ENCODE measurements around the gene SORCS1. TPM values are rescaled to one million over a fixed set of nuclear protein-coding genes. Genes with fewer than 3 reads are reported as not detected.

SORCS1 gene
- total and polyA plus RNA-seq, 2 of the 13 experiments (the other 11 are each of a cell fraction or from before 2014, with no cell fraction given) = not detected

- H3K79me2 ChIP-seq (ENCODE audit: insufficient read depth, low read length) = no peaks in the 10 kb centered on the region
- H3K4me2 ChIP-seq (ENCODE audit: low read depth, low read length) = no peak overlapping the region
- H3K4me1 ChIP-seq (ENCODE audit: insufficient read depth, low read length) = no peaks in the 10 kb centered on the region
- H3K27ac ChIP-seq (ENCODE audit: extremely low read length, insufficient read depth, low read length) = no peak overlapping the region
- H2AFZ ChIP-seq (ENCODE audit: low read length) = no peak overlapping the region
- H3K36me3 ChIP-seq (replicated peaks in 1 of 2; ENCODE audit: control insufficient read depth in 1 of 2, insufficient read depth in 2 of 2, low read length in 2 of 2) = no peaks in the 10 kb centered on the region
- in situ Hi-C loops (cut with HindIII; ENCODE audit: extremely low pct_ligation_motif_present, low pct_unique_long_range_greater_than_20kb) = no loop called here
- no peaks in the 10 kb centered on the region for H4K20me1 ChIP-seq (ENCODE audit: insufficient read depth, low read length)
- ATAC-seq (no peak), DNase-seq (ENCODE audit: low spot score) (no peak), FAIRE-seq (no peak)
- WGBS (ENCODE audit: low lambda C conversion rate) = 11% methylated on average over 3 of the region's 3 CpGs
- no peak overlapping the region for H3K4me3 ChIP-seq (replicated peaks in 1 of 3; ENCODE audit: insufficient read depth in 1 of 3, low read depth in 2 of 3, low read length in 3 of 3)
- CTCF ChIA-PET (ENCODE audit: low intra/inter-chr PET ratio, low total read pairs) = no interaction called here
- POLR2A ChIA-PET = no interaction called here
- no peak overlapping the region for H3K9ac ChIP-seq (ENCODE audit: insufficient read depth, low read depth, low read length)
- H3K27me3 ChIP-seq (ENCODE audit: control insufficient read depth in 1 of 2, insufficient read depth in 2 of 2, low read length in 2 of 2) = no peaks in the 10 kb centered on the region
- no TSS peak for BruUV-seq (replicated peaks)
- intact Hi-C loops (cut with micrococcal nuclease; ENCODE audit: unreplicated experiment) = no loop called here
- no peak for TF ChIP-seq HNRNPH1 (optimal IDR thresholded peaks at IDR 0.05; ENCODE audit: low read depth, low read length)
- H3K9me3 ChIP-seq (ENCODE audit: low read length) = no peaks in the 10 kb centered on the region
Observed at GRCh38 chr10:106566873-106567272, 597.6 kb downstream of the SORCS1 start.

GRCh38 chr10:106565546-106565945 is 599.0 kb downstream of the SORCS1 start:
- in situ Hi-C loops (cut with HindIII; ENCODE audit: extremely low pct_ligation_motif_present, low pct_unique_long_range_greater_than_20kb) (no loop called here), intact Hi-C loops (cut with micrococcal nuclease; ENCODE audit: unreplicated experiment) (no loop called here)
- DNase-seq (ENCODE audit: low spot score) (no peak), ATAC-seq (no peak), FAIRE-seq (no peak)
- WGBS (ENCODE audit: low lambda C conversion rate) = 8% methylated on average over 3 of the region's 3 CpGs
- no peaks in the 10 kb centered on the region for H3K79me2 ChIP-seq (ENCODE audit: insufficient read depth, low read length)
- POLR2A ChIA-PET = no interaction called here
- no peaks in the 10 kb centered on the region for H3K4me1 ChIP-seq (ENCODE audit: insufficient read depth, low read length)
- H3K4me2 ChIP-seq (ENCODE audit: low read depth, low read length) = no peak overlapping the region
- H3K27me3 ChIP-seq (ENCODE audit: control insufficient read depth in 1 of 2, insufficient read depth in 2 of 2, low read length in 2 of 2) = no peaks in the 10 kb centered on the region
- H3K27ac ChIP-seq (ENCODE audit: extremely low read length, insufficient read depth, low read length) = no peak overlapping the region
- no peaks in the 10 kb centered on the region for H3K36me3 ChIP-seq (replicated peaks in 1 of 2; ENCODE audit: control insufficient read depth in 1 of 2, insufficient read depth in 2 of 2, low read length in 2 of 2)
- no peak overlapping the region for H3K9ac ChIP-seq (ENCODE audit: insufficient read depth, low read depth, low read length)
- BruUV-seq (replicated peaks) = no TSS peak
- H3K9me3 ChIP-seq (ENCODE audit: low read length) = no peaks in the 10 kb centered on the region
- H2AFZ ChIP-seq (ENCODE audit: low read length) = no peak overlapping the region
- H4K20me1 ChIP-seq (ENCODE audit: insufficient read depth, low read length) = no peaks in the 10 kb centered on the region
- no peak overlapping the region for H3K4me3 ChIP-seq (replicated peaks in 1 of 3; ENCODE audit: insufficient read depth in 1 of 3, low read depth in 2 of 3, low read length in 3 of 3)
- CTCF ChIA-PET (ENCODE audit: low intra/inter-chr PET ratio, low total read pairs) = no interaction called here
- TF ChIP-seq ZNF18 (CRISPR knock-in tag; IDR thresholded peaks at IDR 0.05; ENCODE audit: insufficient replicate concordance) = no peak
- TF ChIP-seq TRAFD1 (CRISPR knock-in tag; IDR thresholded peaks at IDR 0.05; ENCODE audit: borderline replicate concordance) = no peak
- TF ChIP-seq ZNF609 (CRISPR knock-in tag; IDR thresholded peaks at IDR 0.05; ENCODE audit: borderline replicate concordance) = no peak
- no peak for TF ChIP-seq PTBP1 (IDR thresholded peaks at IDR 0.05; ENCODE audit: low read depth, low read length, poor library complexity, severe bottlenecking)
- no peak for TF ChIP-seq FOSL1 (CRISPR knock-in tag; IDR thresholded peaks at IDR 0.05; ENCODE audit: borderline replicate concordance)
- no peak for TF ChIP-seq ZNF562 (CRISPR knock-in tag; IDR thresholded peaks at IDR 0.05; ENCODE audit: borderline replicate concordance)
- TF ChIP-seq STAT5B (CRISPR knock-in tag; IDR thresholded peaks at IDR 0.05) = no peak
- TF ChIP-seq MAX (IDR thresholded peaks at IDR 0.05) = no peak
- TF ChIP-seq CHCHD3 (CRISPR knock-in tag; IDR thresholded peaks at IDR 0.05) = no peak

Data from HepG2 (cell line).